ENCODE data around the gene TBC1D22A.

GRCh38 chr22:47160141-47160541 is 397.7 kb downstream of the TBC1D22A start:
- TF ChIP-seq CTCF (conservative IDR thresholded peaks at IDR 0.05; ENCODE audit: low read length) (no peak), EZH2phosphoT487 (IDR thresholded peaks at IDR 0.05; ENCODE audit: borderline replicate concordance, low read depth, low read length) (no peak)

All from OCI-LY7 (cell line).